Measurements from ENCODE around the gene KRTAP9-3. TPM values are rescaled to one million over a fixed set of nuclear protein-coding genes. Genes with fewer than 3 reads are reported as not detected.

Gene KRTAP9-3
- total and polyA plus RNA-seq, 2 donors (not counting 3 experiments of a cell fraction or from before 2014, with no cell fraction given) = not detected

- H3K27ac ChIP-seq (ENCODE audit: insufficient read depth, low read depth, low read length) = no peak overlapping the region
- no peak overlapping the region for H3K4me2 ChIP-seq (ENCODE audit: insufficient read depth, low read length)
- no peaks in the 10 kb centered on the region for H3K36me3 ChIP-seq (ENCODE audit: control insufficient read depth in 2 of 2, extremely low read depth in 1 of 2, insufficient read depth in 2 of 2, low read length in 2 of 2)
- intact Hi-C loops (cut with micrococcal nuclease) (no loop called here), dilution Hi-C loops (cut with MboI; ENCODE audit: extremely low pct_ligation_motif_present, low sequenced_read_pairs) (no loop called here)
- H3K79me2 ChIP-seq (ENCODE audit: control insufficient read depth, insufficient read depth, low read length) = no peaks in the 10 kb centered on the region
- H4K20me1 ChIP-seq (replicated peaks; ENCODE audit: control insufficient read depth, extremely low read depth, insufficient read depth, low read length) = no peaks in the 10 kb centered on the region
- no peaks in the 10 kb centered on the region for H3K9me1 ChIP-seq (replicated peaks; ENCODE audit: control insufficient read depth, extremely low read depth, insufficient read depth, low read length)
- BruUV-seq (replicated peaks) = no TSS peak
- no peaks in the 10 kb centered on the region for H3K27me3 ChIP-seq (ENCODE audit: control insufficient read depth in 2 of 2, insufficient read depth in 2 of 2, low read length in 2 of 2)
- no peak for FAIRE-seq
- no peak overlapping the region for H3K9ac ChIP-seq (replicated peaks; ENCODE audit: extremely low read depth, insufficient read depth, low read length)
- H3K4me1 ChIP-seq (ENCODE audit: control insufficient read depth, extremely low read depth, insufficient read depth, low read length) = no peaks in the 10 kb centered on the region
- DNase-seq (ENCODE audit: low read depth, low spot score) = no peak
- CTCF ChIA-PET = no interaction called here
- no peak overlapping the region for H3K4me3 ChIP-seq (replicated peaks in 1 of 3; ENCODE audit: insufficient read depth in 1 of 3, low read depth in 1 of 3, low read length in 3 of 3)
- POLR2A ChIA-PET = no interaction called here
- H3K9me3 ChIP-seq (replicated peaks; ENCODE audit: control insufficient read depth, insufficient read depth, low read length) = no peaks in the 10 kb centered on the region
- no peak overlapping the region for H2AFZ ChIP-seq (ENCODE audit: low read depth, low read length)
- TF ChIP-seq POLR2A (IDR thresholded peaks at IDR 0.05; ENCODE audit: low read depth, low read length) = no peak
- no peak for TF ChIP-seq JUN (IDR thresholded peaks at IDR 0.05; ENCODE audit: borderline replicate concordance, insufficient read depth, insufficient read length, low read depth)
- TF ChIP-seq POLR2AphosphoS5 (IDR thresholded peaks at IDR 0.05; ENCODE audit: insufficient read depth, low read depth, low read length) = no peak
- no peak for TF ChIP-seq EZH2 (IDR thresholded peaks at IDR 0.05; ENCODE audit: borderline replicate concordance, low read depth, low read length, severe bottlenecking)
- TF ChIP-seq MYC (IDR thresholded peaks at IDR 0.05; ENCODE audit: low read depth, low read length) = no peak
- no peak for TF ChIP-seq FOS (IDR thresholded peaks at IDR 0.05; ENCODE audit: borderline replicate concordance, insufficient read depth, low read length)
- TF ChIP-seq, protein P1, sequence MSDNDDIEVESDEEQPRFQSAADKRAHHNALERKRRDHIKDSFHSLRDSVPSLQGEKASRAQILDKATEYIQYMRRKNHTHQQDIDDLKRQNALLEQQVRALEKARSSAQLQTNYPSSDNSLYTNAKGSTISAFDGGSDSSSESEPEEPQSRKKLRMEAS (IDR thresholded peaks at IDR 0.05; ENCODE audit: insufficient read depth, insufficient read length) = no peak
- TF ChIP-seq, protein P2, sequence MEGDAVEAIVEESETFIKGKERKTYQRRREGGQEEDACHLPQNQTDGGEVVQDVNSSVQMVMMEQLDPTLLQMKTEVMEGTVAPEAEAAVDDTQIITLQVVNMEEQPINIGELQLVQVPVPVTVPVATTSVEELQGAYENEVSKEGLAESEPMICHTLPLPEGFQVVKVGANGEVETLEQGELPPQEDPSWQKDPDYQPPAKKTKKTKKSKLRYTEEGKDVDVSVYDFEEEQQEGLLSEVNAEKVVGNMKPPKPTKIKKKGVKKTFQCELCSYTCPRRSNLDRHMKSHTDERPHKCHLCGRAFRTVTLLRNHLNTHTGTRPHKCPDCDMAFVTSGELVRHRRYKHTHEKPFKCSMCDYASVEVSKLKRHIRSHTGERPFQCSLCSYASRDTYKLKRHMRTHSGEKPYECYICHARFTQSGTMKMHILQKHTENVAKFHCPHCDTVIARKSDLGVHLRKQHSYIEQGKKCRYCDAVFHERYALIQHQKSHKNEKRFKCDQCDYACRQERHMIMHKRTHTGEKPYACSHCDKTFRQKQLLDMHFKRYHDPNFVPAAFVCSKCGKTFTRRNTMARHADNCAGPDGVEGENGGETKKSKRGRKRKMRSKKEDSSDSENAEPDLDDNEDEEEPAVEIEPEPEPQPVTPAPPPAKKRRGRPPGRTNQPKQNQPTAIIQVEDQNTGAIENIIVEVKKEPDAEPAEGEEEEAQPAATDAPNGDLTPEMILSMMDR (IDR thresholded peaks at IDR 0.05; ENCODE audit: extremely low read depth in 1 of 2, insufficient read depth in 1 of 2, low read depth in 1 of 2, low read length in 2 of 2) = no peak
- TF ChIP-seq GATA2 (IDR thresholded peaks at IDR 0.05; ENCODE audit: insufficient read depth, insufficient read length, low read depth, low read length) = no peak
These were observed 46.1 kb downstream of the KRTAP9-3 start for GRCh38 chr17:41278176-41278955.

Small RNAs within 50 kb of the gene (small RNA-seq; reads per million reads assigned to genes)
- gene KRTAP4-17P (ENCODE audit: insufficient read depth, insufficient read length, low read depth, low replicate concordance) = not detected
- gene KRTAP9-10P (ENCODE audit: insufficient read depth, insufficient read length, low read depth, low replicate concordance) = not detected

Other genes starting within 250 kb of the KRTAP9-3 start
Only the 30 nearest of the 42 such genes appear.
- gene KRTAP2-1, start 185.1 kb upstream of the KRTAP9-3 start, total RNA-seq = not detected in 2 replicates
- gene KRTAP2-1, start 185.1 kb upstream of the KRTAP9-3 start, polyA plus RNA-seq = not detected in 2 replicates
- gene KRTAP2-2, start 177.2 kb upstream of the KRTAP9-3 start, total RNA-seq = not detected in 2 replicates
- not detected in 2 replicates for gene KRTAP2-2, start 177.2 kb upstream of the KRTAP9-3 start, polyA plus RNA-seq
- gene KRTAP2-3, start 172.3 kb upstream of the KRTAP9-3 start, total RNA-seq = not detected in 2 replicates
- not detected in 2 replicates for gene KRTAP2-3, start 172.3 kb upstream of the KRTAP9-3 start, polyA plus RNA-seq
- not detected in 2 replicates for gene KRTAP2-4, start 166.6 kb upstream of the KRTAP9-3 start, total RNA-seq
- not detected in 2 replicates for gene KRTAP2-4, start 166.6 kb upstream of the KRTAP9-3 start, polyA plus RNA-seq
- gene KRTAP4-7, start 148.3 kb upstream of the KRTAP9-3 start, total RNA-seq = not detected in 2 replicates
- not detected in 2 replicates for gene KRTAP4-7, start 148.3 kb upstream of the KRTAP9-3 start, polyA plus RNA-seq
- gene KRTAP4-8, start 134.3 kb upstream of the KRTAP9-3 start, total RNA-seq = not detected in 2 replicates
- gene KRTAP4-8, start 134.3 kb upstream of the KRTAP9-3 start, polyA plus RNA-seq = not detected in 2 replicates
- not detected in 2 replicates for gene KRTAP4-16, start 130.2 kb upstream of the KRTAP9-3 start, total RNA-seq
- gene KRTAP4-16, start 130.2 kb upstream of the KRTAP9-3 start, polyA plus RNA-seq = not detected in 2 replicates
- gene KRTAP4-9, start 127.1 kb upstream of the KRTAP9-3 start, total RNA-seq = not detected in 2 replicates
- not detected in 2 replicates for gene KRTAP4-9, start 127.1 kb upstream of the KRTAP9-3 start, polyA plus RNA-seq
- gene KRTAP4-11, start 114.1 kb upstream of the KRTAP9-3 start, total RNA-seq = not detected in 2 replicates
- gene KRTAP4-11, start 114.1 kb upstream of the KRTAP9-3 start, polyA plus RNA-seq = not detected in 2 replicates
- gene KRTAP4-12, start 108.3 kb upstream of the KRTAP9-3 start, total RNA-seq = not detected in 2 replicates
- not detected in 2 replicates for gene KRTAP4-12, start 108.3 kb upstream of the KRTAP9-3 start, polyA plus RNA-seq
- not detected in 2 replicates for gene KRTAP4-6, start 91.9 kb upstream of the KRTAP9-3 start, total RNA-seq
- not detected in 2 replicates for gene KRTAP4-6, start 91.9 kb upstream of the KRTAP9-3 start, polyA plus RNA-seq
- gene KRTAP4-5, start 82.6 kb upstream of the KRTAP9-3 start, total RNA-seq = not detected in 2 replicates
- not detected in 2 replicates for gene KRTAP4-5, start 82.6 kb upstream of the KRTAP9-3 start, polyA plus RNA-seq
- not detected in 2 replicates for gene KRTAP4-4, start 71.7 kb upstream of the KRTAP9-3 start, total RNA-seq
- not detected in 2 replicates for gene KRTAP4-4, start 71.7 kb upstream of the KRTAP9-3 start, polyA plus RNA-seq
- not detected in 2 replicates for gene KRTAP4-3, start 64.2 kb upstream of the KRTAP9-3 start, total RNA-seq
- not detected in 2 replicates for gene KRTAP4-3, start 64.2 kb upstream of the KRTAP9-3 start, polyA plus RNA-seq
- gene KRTAP4-2, start 54.2 kb upstream of the KRTAP9-3 start, total RNA-seq = not detected in 2 replicates
- not detected in 2 replicates for gene KRTAP4-2, start 54.2 kb upstream of the KRTAP9-3 start, polyA plus RNA-seq
- not detected in 2 replicates for gene KRTAP4-1, start 47.5 kb upstream of the KRTAP9-3 start, total RNA-seq
- gene KRTAP4-1, start 47.5 kb upstream of the KRTAP9-3 start, polyA plus RNA-seq = not detected in 2 replicates
- not detected in 2 replicates for gene KRTAP9-1, start 42.6 kb upstream of the KRTAP9-3 start, total RNA-seq
- not detected in 2 replicates for gene KRTAP9-1, start 42.6 kb upstream of the KRTAP9-3 start, polyA plus RNA-seq
- not detected in 2 replicates for gene KRTAP9-2, start 5.8 kb upstream of the KRTAP9-3 start, total RNA-seq
- gene KRTAP9-2, start 5.8 kb upstream of the KRTAP9-3 start, polyA plus RNA-seq = not detected in 2 replicates
- gene KRTAP9-8, start 5.5 kb downstream of the KRTAP9-3 start, total RNA-seq = not detected in 2 replicates
- not detected in 2 replicates for gene KRTAP9-8, start 5.5 kb downstream of the KRTAP9-3 start, polyA plus RNA-seq
- gene KRTAP9-4, start 17.2 kb downstream of the KRTAP9-3 start, total RNA-seq = not detected in 2 replicates
- gene KRTAP9-4, start 17.2 kb downstream of the KRTAP9-3 start, polyA plus RNA-seq = not detected in 2 replicates
- gene KRTAP9-9, start 22.9 kb downstream of the KRTAP9-3 start, total RNA-seq = not detected in 2 replicates
- not detected in 2 replicates for gene KRTAP9-9, start 22.9 kb downstream of the KRTAP9-3 start, polyA plus RNA-seq
- not detected in 2 replicates for gene KRTAP9-6, start 32.9 kb downstream of the KRTAP9-3 start, total RNA-seq
- not detected in 2 replicates for gene KRTAP9-6, start 32.9 kb downstream of the KRTAP9-3 start, polyA plus RNA-seq
- gene KRTAP9-7, start 43.2 kb downstream of the KRTAP9-3 start, total RNA-seq = not detected in 2 replicates
- gene KRTAP9-7, start 43.2 kb downstream of the KRTAP9-3 start, polyA plus RNA-seq = not detected in 2 replicates
- not detected in 2 replicates for gene KRTAP29-1, start 70.4 kb downstream of the KRTAP9-3 start, total RNA-seq
- not detected in 2 replicates for gene KRTAP29-1, start 70.4 kb downstream of the KRTAP9-3 start, polyA plus RNA-seq
- not detected in 2 replicates for gene KRTAP16-1, start 76.9 kb downstream of the KRTAP9-3 start, total RNA-seq
- gene KRTAP16-1, start 76.9 kb downstream of the KRTAP9-3 start, polyA plus RNA-seq = not detected in 2 replicates
- not detected in 2 replicates for gene KRTAP17-1, start 83.3 kb downstream of the KRTAP9-3 start, total RNA-seq
- gene KRTAP17-1, start 83.3 kb downstream of the KRTAP9-3 start, polyA plus RNA-seq = not detected in 2 replicates
- gene KRT33A, start 118.4 kb downstream of the KRTAP9-3 start, total RNA-seq = not detected in 2 replicates
- gene KRT33A, start 118.4 kb downstream of the KRTAP9-3 start, polyA plus RNA-seq = not detected in 2 replicates
- not detected in 2 replicates for gene KRT33B, start 137.4 kb downstream of the KRTAP9-3 start, total RNA-seq
- gene KRT33B, start 137.4 kb downstream of the KRTAP9-3 start, polyA plus RNA-seq = not detected in 2 replicates
- gene KRT34, start 149.9 kb downstream of the KRTAP9-3 start, total RNA-seq = not detected in 2 replicates
- not detected in 2 replicates for gene KRT34, start 149.9 kb downstream of the KRTAP9-3 start, polyA plus RNA-seq
- not detected in 2 replicates for gene KRT31, start 165.2 kb downstream of the KRTAP9-3 start, total RNA-seq
- not detected in 2 replicates for gene KRT31, start 165.2 kb downstream of the KRTAP9-3 start, polyA plus RNA-seq